Stomach smooth muscle (tissue), 2 donors: ENCODE measurements around the gene NOS3.
A peak's percentile ranks its signal among the peaks of the same experiment; 100 is the strongest.
"Not testable (repeated sequence)": the region's sequence is repeated elsewhere in the genome, so short reads cannot be mapped to it uniquely, and the experiment has no call there.

Source experiments
- H3K27ac ChIP-seq: one replicate; pipeline ENCODE4 v1.7.0; 2013; ENCODE audit warnings: mild to moderate bottlenecking, low read length, inconsistent platforms
- H3K27me3 ChIP-seq, 2 donors: one replicate each; pipeline ENCODE4 v1.7.0; 2013; ENCODE audit warnings: low read length in 2 of 2; ENCODE audit not compliant: insufficient read depth in 2 of 2, control insufficient read depth in 1 of 2
- H3K36me3 ChIP-seq, 2 donors: one replicate each; pipeline ENCODE4 v1.7.0; 2013; ENCODE audit warnings: low read length in 2 of 2; ENCODE audit not compliant: control insufficient read depth in 2 of 2, insufficient read depth in 2 of 2
- H3K4me1 ChIP-seq: one replicate; pipeline ENCODE4 v1.7.0; 2013; ENCODE audit warnings: low read length; ENCODE audit not compliant: control insufficient read depth, insufficient read depth
- H3K4me3 ChIP-seq, 2 donors: one replicate each; pipeline ENCODE4 v1.7.0; 2013; ENCODE audit warnings: low read length in 2 of 2
- H3K9ac ChIP-seq, 2 donors: one replicate each; pipeline ENCODE4 v1.7.0; 2013; ENCODE audit warnings: low read length in 2 of 2, mild to moderate bottlenecking in 1 of 2
- H3K9me3 ChIP-seq, 2 donors: one replicate each; pipeline ENCODE4 v1.7.0; 2013; ENCODE audit warnings: low read length in 2 of 2; ENCODE audit not compliant: control insufficient read depth in 2 of 2
- donor health status: healthy.
- donor health status: Pancreatic carcinoma.

Gene NOS3

GRCh38 chr7:151006590-151007300 is 15.9 kb downstream of the NOS3 start:
- peaks cover 15% of the 10 kb centered on the region for H3K4me1 ChIP-seq
- H3K27me3 ChIP-seq = peaks cover 3 to 6% of the 10 kb centered on the region in 2 donors
- H3K9ac ChIP-seq = no peak overlapping the region
- no peak overlapping the region for H3K27ac ChIP-seq
- H3K4me3 ChIP-seq = no peak overlapping the region
- no peaks in the 10 kb centered on the region for H3K36me3 ChIP-seq
- H3K9me3 ChIP-seq = no peaks in the 10 kb centered on the region

- H3K27me3 ChIP-seq = peaks cover 8 to 10% of the 10 kb centered on the region in 2 donors
- H3K9me3 ChIP-seq = no peaks in the 10 kb centered on the region
- H3K27ac ChIP-seq = no peak overlapping the region
- H3K9ac ChIP-seq = no peak overlapping the region
- H3K4me3 ChIP-seq = no peak overlapping the region
- no peaks in the 10 kb centered on the region for H3K36me3 ChIP-seq
- peaks cover 16% of the 10 kb centered on the region for H3K4me1 ChIP-seq
These were observed 16.7 kb downstream of the NOS3 start for GRCh38 chr7:151007469-151007898.

GRCh38 chr7:151008143-151008510 is 17.3 kb downstream of the NOS3 start:
- peaks cover 8 to 17% of the 10 kb centered on the region in 2 donors for H3K27me3 ChIP-seq
- no peak overlapping the region for H3K9ac ChIP-seq
- H3K4me1 ChIP-seq = peaks cover 22% of the 10 kb centered on the region
- H3K27ac ChIP-seq = no peak overlapping the region
- H3K36me3 ChIP-seq = no peaks in the 10 kb centered on the region
- H3K4me3 ChIP-seq = peak overlapping the region in 1 of 2 donors; percentile 54
- H3K9me3 ChIP-seq = no peaks in the 10 kb centered on the region

GRCh38 chr7:151008511-151009323 is 17.9 kb downstream of the NOS3 start:
- no peak overlapping the region for H3K27ac ChIP-seq
- H3K27me3 ChIP-seq = peaks cover 8 to 19% of the 10 kb centered on the region in 2 donors
- H3K4me3 ChIP-seq = peak overlapping the region in 1 of 2 donors; percentile 54
- no peaks in the 10 kb centered on the region for H3K36me3 ChIP-seq
- H3K9ac ChIP-seq = no peak overlapping the region
- no peaks in the 10 kb centered on the region for H3K9me3 ChIP-seq
- peaks cover 26% of the 10 kb centered on the region for H3K4me1 ChIP-seq

- Histone ChIP-seq H3K9ac (no peak overlapping the region), H3K9me3 (no peaks in the 10 kb centered on the region), H3K4me3 (no peak overlapping the region), H3K27me3 (peaks cover 10 to 25% of the 10 kb centered on the region in 2 donors), H3K4me1 (peaks cover 32% of the 10 kb centered on the region), H3K36me3 (no peaks in the 10 kb centered on the region), H3K27ac (no peak overlapping the region)
These were observed 18.7 kb downstream of the NOS3 start for GRCh38 chr7:151009327-151010036.

- Histone ChIP-seq H3K27me3 (peaks cover 12 to 28% of the 10 kb centered on the region in 2 donors), H3K4me1 (peaks cover 32% of the 10 kb centered on the region), H3K36me3 (no peaks in the 10 kb centered on the region), H3K9ac (no peak overlapping the region), H3K9me3 (no peaks in the 10 kb centered on the region), H3K4me3 (no peak overlapping the region), H3K27ac (no peak overlapping the region)
These were observed 19.2 kb downstream of the NOS3 start for GRCh38 chr7:151010037-151010306.

GRCh38 chr7:151010307-151011096 is 19.7 kb downstream of the NOS3 start:
- Histone ChIP-seq H3K4me3 (no peak overlapping the region), H3K9me3 (no peaks in the 10 kb centered on the region), H3K4me1 (peaks cover 32% of the 10 kb centered on the region), H3K36me3 (no peaks in the 10 kb centered on the region), H3K27ac (no peak overlapping the region), H3K9ac (no peak overlapping the region), H3K27me3 (peaks cover 17 to 33% of the 10 kb centered on the region in 2 donors)

GRCh38 chr7:151011097-151011409 is 20.2 kb downstream of the NOS3 start:
- peaks cover 21 to 38% of the 10 kb centered on the region in 2 donors for H3K27me3 ChIP-seq
- H3K9ac ChIP-seq = no peak overlapping the region
- H3K36me3 ChIP-seq = no peaks in the 10 kb centered on the region
- no peak overlapping the region for H3K4me3 ChIP-seq
- peaks cover 32% of the 10 kb centered on the region for H3K4me1 ChIP-seq
- H3K27ac ChIP-seq = no peak overlapping the region
- no peaks in the 10 kb centered on the region for H3K9me3 ChIP-seq

- not testable (repeated sequence) for H3K27ac ChIP-seq, H3K36me3 ChIP-seq, H3K9ac ChIP-seq, H3K4me3 ChIP-seq, H3K9me3 ChIP-seq
- Histone ChIP-seq H3K4me1 (peaks cover 32% of the 10 kb centered on the region), H3K27me3 (peaks cover 26 to 44% of the 10 kb centered on the region in 2 donors)
These were observed 20.8 kb downstream of the NOS3 start for GRCh38 chr7:151011616-151012015.

- no peak overlapping the region for H3K27ac ChIP-seq
- H3K4me1 ChIP-seq = peaks cover 29% of the 10 kb centered on the region
- no peak overlapping the region for H3K9ac ChIP-seq
- no peak overlapping the region for H3K4me3 ChIP-seq
- H3K27me3 ChIP-seq = peaks cover 32 to 49% of the 10 kb centered on the region in 2 donors
- H3K36me3 ChIP-seq = no peaks in the 10 kb centered on the region
- H3K9me3 ChIP-seq = no peaks in the 10 kb centered on the region
These were observed 21.3 kb downstream of the NOS3 start for GRCh38 chr7:151012031-151012692.
